ENCODE data around the gene FAM222B.

The FAM222B gene

GRCh38 chr17:28763137-28763799 lies 79.3 kb downstream of the FAM222B start:
- no peak for DNase-seq

- DNase-seq: peak; percentile 68
Measured at GRCh38 chr17:28760601-28761562, 81.7 kb downstream of the FAM222B start.

GRCh38 chr17:28759256-28759865 lies 83.2 kb downstream of the FAM222B start:
- DNase-seq: no peak

GRCh38 chr17:28758411-28759121 lies 84.0 kb downstream of the FAM222B start:
- no peak for DNase-seq

- no peak for DNase-seq
Measured at GRCh38 chr17:28756049-28756804, 86.4 kb downstream of the FAM222B start.

GRCh38 chr17:28755486-28755885 lies 87.1 kb downstream of the FAM222B start:
- DNase-seq: no peak

- no peak for DNase-seq
Measured at GRCh38 chr17:28751600-28752366, 90.8 kb downstream of the FAM222B start.

GRCh38 chr17:28750178-28751047 lies 92.2 kb downstream of the FAM222B start:
- DNase-seq: peak; percentile 94

- no peak for DNase-seq
Measured at GRCh38 chr17:28749516-28750177, 92.9 kb downstream of the FAM222B start.

GRCh38 chr17:28748852-28749515 lies 93.6 kb downstream of the FAM222B start:
- DNase-seq: no peak

GRCh38 chr17:28747801-28748750 lies 94.5 kb downstream of the FAM222B start:
- no peak for DNase-seq

- peak; percentile 76 for DNase-seq
Measured at GRCh38 chr17:28747051-28747691, 95.4 kb downstream of the FAM222B start.

- DNase-seq: peak; percentile 81
Measured at GRCh38 chr17:28746611-28747050, 96.0 kb downstream of the FAM222B start.

- no peak for DNase-seq
Measured at GRCh38 chr17:28745786-28746411, 96.7 kb downstream of the FAM222B start.

- peak; percentile 82 for DNase-seq
Measured at GRCh38 chr17:28744972-28745785, 97.4 kb downstream of the FAM222B start.

Data from femur (tissue), 1 donor.